SK-N-SH (cell line): ENCODE data around the gene ASCC1. TPM values are rescaled to one million over a fixed set of nuclear protein-coding genes. Genes with fewer than 3 reads are reported as not detected.

Source experiments
- CTCF ChIA-PET: fragments of 300-600, 350-600 bp; formaldehyde crosslinking; extraction: SDS; loops from one replicate; lab custom pipeline; 2021; lab: Yijun Ruan, JAX
- POLR2A ChIA-PET: fragments of 350-600 bp; sonication (Branson Sonifier 250); formaldehyde crosslinking; extraction: SDS; loops from one replicate; lab custom pipeline; 2020; ENCODE audit warnings: antibody characterized with exemption, inconsistent platforms; lab: Yijun Ruan, JAX
- DNase-seq: peaks from one replicate; pipeline ENCODE4 v3.0.0; 2012
- H2AFZ ChIP-seq: fragments of 200-600 bp; sonication (generic); 2 replicates; pipeline ENCODE4 v1.8.1; 2016; ENCODE audit warnings: antibody characterized with exemption, mild to moderate bottlenecking, low read depth
- H3F3A ChIP-seq: fragments of 200-600 bp; sonication (generic); replicated peaks from 2 replicates; pipeline ENCODE3; 2016; ENCODE audit warnings: antibody characterized with exemption, mild to moderate bottlenecking; ENCODE audit not compliant: insufficient read depth
- H3K27ac ChIP-seq, 2 experiments: fragments of 200-500 bp in 1 of 2; fragments of 200-600 bp in 1 of 2; sonication (Bioruptor generic) in 1 of 2; sonication (generic), shearing (Covaris generic) in 1 of 2; 2 replicates each; pipeline versions ENCODE4 v1.5.1 to v1.6.1; 2014 to 2016; ENCODE audit warnings: low read depth in 2 of 2, inconsistent platforms in 1 of 2, low read length in 1 of 2, mild to moderate bottlenecking in 1 of 2, mixed read lengths in 1 of 2
- H3K27me3 ChIP-seq: fragments of 200-600 bp; sonication (generic), shearing (Covaris generic); 2 replicates; pipeline ENCODE4 v1.6.1; 2016; ENCODE audit warnings: mixed run types; ENCODE audit not compliant: insufficient read depth
- H3K36me3 ChIP-seq, 2 experiments: fragments of 200-500 bp in 1 of 2; fragments of 200-600 bp in 1 of 2; sonication (Bioruptor generic) in 1 of 2; sonication (generic) in 1 of 2; replicated peaks in 1 of 2; 2 replicates each; pipeline versions ENCODE3 to v1.5.1; 2014 to 2016; ENCODE audit warnings: low read length in 1 of 2, mild to moderate bottlenecking in 1 of 2; ENCODE audit not compliant: insufficient read depth in 2 of 2, control insufficient read depth in 1 of 2
- H3K4me1 ChIP-seq, 2 experiments: fragments of 200-500 bp in 1 of 2; fragments of 200-600 bp in 1 of 2; sonication (Bioruptor generic) in 1 of 2; sonication (generic), shearing (Covaris generic) in 1 of 2; 2 replicates each; pipeline versions ENCODE4 v1.5.1 to v1.6.1; 2014 to 2016; ENCODE audit warnings: low read depth in 1 of 2, low read length in 1 of 2, mixed run types in 1 of 2; ENCODE audit not compliant: insufficient read depth in 2 of 2, control insufficient read depth in 1 of 2
- H3K4me2 ChIP-seq: fragments of 200-600 bp; sonication (generic), shearing (Covaris generic); 2 replicates; pipeline ENCODE4 v1.6.1; 2017; ENCODE audit warnings: mixed run types
- H3K4me3 ChIP-seq, 2 experiments: fragments of 200-500 bp in 1 of 2; fragments of 200-600 bp in 1 of 2; sonication (Bioruptor generic) in 1 of 2; sonication (generic), shearing (Covaris generic) in 1 of 2; 2 replicates each; pipeline versions ENCODE4 v1.5.1 to v1.8.1; 2014 to 2016; ENCODE audit warnings: low read depth in 2 of 2, inconsistent platforms in 1 of 2, low read length in 1 of 2, mild to moderate bottlenecking in 1 of 2, mixed read lengths in 1 of 2, moderate library complexity in 1 of 2
- H3K79me2 ChIP-seq: fragments of 200-600 bp; sonication (generic); 2 replicates; pipeline ENCODE4 v1.8.1; 2017; ENCODE audit warnings: mild to moderate bottlenecking; ENCODE audit not compliant: insufficient read depth
- H3K9ac ChIP-seq: fragments of 200-600 bp; sonication (generic); 2 replicates; pipeline ENCODE4 v1.6.1; 2017; ENCODE audit warnings: mixed run types
- H3K9me2 ChIP-seq: fragments of 200-600 bp; sonication (generic); 2 replicates; pipeline ENCODE4 v1.6.1; 2017; ENCODE audit warnings: mixed run types
- H3K9me3 ChIP-seq: fragments of 200-600 bp; sonication (generic); 2 replicates; pipeline ENCODE4 v1.6.1; 2017; ENCODE audit warnings: mixed run types, mild to moderate bottlenecking, moderate library complexity
- H4K20me1 ChIP-seq: fragments of 200-600 bp; sonication (generic); 2 replicates; pipeline ENCODE4 v1.6.1; 2017; ENCODE audit warnings: mild to moderate bottlenecking, mixed run types; ENCODE audit not compliant: insufficient read depth
- CTCF ChIP-seq: fragments of 200-600 bp; sonication (generic); IDR thresholded peaks from 2 replicates; pipeline ENCODE4 v1.6.1; 2017; ENCODE audit warnings: antibody characterized with exemption, mild to moderate bottlenecking, moderate library complexity
- EZH2phosphoT487 ChIP-seq: fragments of 200-600 bp; sonication (generic); IDR thresholded peaks from 2 replicates; pipeline ENCODE4 v1.6.1; 2017; ENCODE audit warnings: low read depth, mixed run types, mild to moderate bottlenecking, antibody characterized with exemption, moderate library complexity, borderline replicate concordance
- FOSL2 ChIP-seq: IDR thresholded peaks from 2 replicates; pipeline ENCODE4 v1.4.0; 2012; ENCODE audit warnings: low read depth, mild to moderate bottlenecking, moderate library complexity, borderline replicate concordance
- GABPA ChIP-seq: IDR thresholded peaks from 2 replicates; pipeline ENCODE4 v1.4.0; 2012; ENCODE audit warnings: low read depth, mild to moderate bottlenecking
- GATA2 ChIP-seq: sonication (generic); formaldehyde crosslinking; IDR thresholded peaks from 2 replicates; pipeline ENCODE4 v1.5.0; 2020; ENCODE audit warnings: mild to moderate bottlenecking, missing genetic modification reagents
- JUND ChIP-seq: IDR thresholded peaks from 2 replicates; pipeline ENCODE4 v1.4.0; 2012
- MEF2A ChIP-seq: IDR thresholded peaks from 2 replicates; pipeline ENCODE4 v1.4.0; 2012; ENCODE audit warnings: low read depth, borderline replicate concordance
- MXI1 ChIP-seq: IDR thresholded peaks from 2 replicates; pipeline ENCODE4 v1.6.1; 2012; ENCODE audit warnings: mild to moderate bottlenecking, low read depth, low read length, improper control_type of control experiment
- NFIC ChIP-seq: IDR thresholded peaks from 2 replicates; pipeline ENCODE4 v1.4.0; 2012; ENCODE audit warnings: borderline replicate concordance
- NRF1 ChIP-seq: IDR thresholded peaks from 2 replicates; pipeline ENCODE4 v1.6.1; 2012; ENCODE audit warnings: low read depth, mild to moderate bottlenecking, low read length
- REST ChIP-seq: IDR thresholded peaks from 2 replicates; pipeline ENCODE4 v1.6.1; 2012; ENCODE audit warnings: mild to moderate bottlenecking, low read depth, low read length, moderate library complexity
- RFX5 ChIP-seq: IDR thresholded peaks from 2 replicates; pipeline ENCODE4 v1.6.1; 2012; ENCODE audit warnings: mild to moderate bottlenecking, improper control_type of control experiment, low read length
- TAF1 ChIP-seq: IDR thresholded peaks from 2 replicates; pipeline ENCODE4 v1.6.1; 2012; ENCODE audit warnings: low read depth, mild to moderate bottlenecking, low read length, moderate library complexity, borderline replicate concordance
- TEAD4 ChIP-seq: IDR thresholded peaks from 2 replicates; pipeline ENCODE4 v1.4.0; 2012; ENCODE audit warnings: mild to moderate bottlenecking, borderline replicate concordance; ENCODE audit not compliant: insufficient read depth
- USF2 ChIP-seq: fragments of 150-350 bp; IDR thresholded peaks from 2 replicates; pipeline ENCODE4 v1.6.1; 2017; ENCODE audit warnings: antibody characterized with exemption, low read length, low read depth, borderline replicate concordance
- YY1 ChIP-seq: IDR thresholded peaks from 2 replicates; pipeline ENCODE4 v1.4.0; 2012; ENCODE audit warnings: low read depth, mild to moderate bottlenecking
- ZBTB33 ChIP-seq: IDR thresholded peaks from 2 replicates; pipeline ENCODE4 v1.4.0; 2012; ENCODE audit warnings: low read depth, borderline replicate concordance
- WGBS: methylation state at CpG from one replicate; pipeline ENCODE4 v1.1.6; 2017; ENCODE audit warnings: low lambda C conversion rate; 5-methylcytosine and 5-hydroxymethylcytosine counted together
- polyA plus RNA-seq, 3 experiments: library from polyadenylated mRNA; depleted of rRNA; stranded (reverse); fragments of >200 nt; gene quantifications; 2 replicates each; pipeline ENCODE4 v1.2.3, GENCODE V29; 2012
- TF ChIP-seq, protein P1 (sequence below): IDR thresholded peaks from 2 replicates; pipeline ENCODE4 v1.4.0; 2012; ENCODE audit warnings: low read depth, borderline replicate concordance

The ASCC1 gene
- polyA plus RNA-seq, 1 of the 3 experiments (the other 2 are of a cell fraction) = 15.0 TPM

DNA sequence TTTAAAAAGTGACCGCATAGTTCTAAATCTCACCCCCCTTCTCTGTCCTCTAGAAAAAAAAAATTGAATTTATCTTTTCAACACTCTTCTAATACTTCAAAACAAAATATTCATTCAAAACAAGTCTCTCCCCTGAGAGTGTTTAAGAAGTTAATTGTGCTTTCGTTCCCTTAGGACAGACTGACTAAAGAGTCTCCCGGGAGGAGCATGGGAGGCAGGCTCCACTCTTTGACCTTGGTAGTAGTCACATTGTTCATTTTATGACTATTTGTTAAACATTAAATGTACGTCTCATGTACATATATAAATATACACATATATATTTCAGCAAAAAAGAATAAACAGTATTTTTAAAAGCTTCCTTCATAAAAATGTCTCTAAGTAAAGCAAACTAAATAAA lies 92.5 kb downstream of the ASCC1 start:
- Histone ChIP-seq H3K79me2 (no peaks in the 10 kb centered on the region), H3K4me1 (peaks cover 0 to 6% of the 10 kb centered on the region in 2 experiments; a peak in 2 of 4 replicates), H3K27ac (no peak overlapping the region), H3K4me2 (no peak overlapping the region), H3F3A (peaks cover 10% of the 10 kb centered on the region), H3K27me3 (no peaks in the 10 kb centered on the region), H3K9me3 (no peaks in the 10 kb centered on the region)
- no peak for DNase-seq
- TF ChIP-seq MEF2A (no peak), YY1 (no peak)
- TF ChIP-seq, all 33 proteins: peak for 0
- Histone ChIP-seq H3K9me2 (no peaks in the 10 kb centered on the region), H4K20me1 (no peaks in the 10 kb centered on the region), H3K4me3 (no peak overlapping the region), H2AFZ (no peak overlapping the region), H3K9ac (no peak overlapping the region), H3K36me3 (peaks cover 0 to 23% of the 10 kb centered on the region in 2 experiments)
- WGBS = 89% methylated on average over 4 of the region's 4 CpGs
- POLR2A ChIA-PET = interaction anchor here (0.6 kb wide), 1 partner anchor 128 kb away, joined by 3 read pairs; no protein-coding TSS in a partner anchor
- CTCF ChIA-PET = interaction anchor here (1.1 kb wide), 1 partner anchor 34 kb away, joined by 3 read pairs; no protein-coding TSS in a partner anchor

DNA sequence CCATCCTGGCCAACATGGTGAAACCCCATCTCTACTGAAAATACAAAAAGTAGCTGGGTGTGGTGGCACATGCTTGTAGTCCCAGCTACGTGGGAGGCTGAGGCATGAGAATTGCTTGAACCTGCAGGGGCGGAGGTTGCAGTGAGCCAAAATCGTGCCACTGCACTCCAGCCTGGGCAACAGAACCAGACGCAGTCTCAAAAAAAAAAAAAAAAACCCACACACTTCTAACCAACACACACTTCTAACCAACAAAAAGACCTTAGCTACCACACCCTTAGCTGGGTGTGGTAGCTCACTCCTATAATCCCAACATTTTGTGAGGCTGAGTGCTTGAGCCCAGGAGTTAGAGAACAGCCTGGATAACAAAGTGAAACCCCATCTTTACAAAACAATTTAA lies 93.9 kb downstream of the ASCC1 start:
- Histone ChIP-seq H3K4me3 (no peak overlapping the region), H3K9me2 (no peaks in the 10 kb centered on the region), H3K27ac (no peak overlapping the region), H3F3A (peaks cover 10% of the 10 kb centered on the region), H3K4me2 (no peak overlapping the region), H4K20me1 (no peaks in the 10 kb centered on the region), H3K36me3 (peaks cover 0 to 30% of the 10 kb centered on the region in 2 experiments), H2AFZ (no peak overlapping the region), H3K27me3 (no peaks in the 10 kb centered on the region), H3K9me3 (no peaks in the 10 kb centered on the region), H3K4me1 (peaks cover 0 to 6% of the 10 kb centered on the region in 2 experiments; a peak in 2 of 4 replicates), H3K79me2 (no peaks in the 10 kb centered on the region), H3K9ac (no peak overlapping the region)
- WGBS = 91% methylated on average over 4 of the region's 4 CpGs
- ChIA-PET POLR2A (no interaction called here), CTCF (no interaction called here)
- DNase-seq = no peak
- TF ChIP-seq GATA2 (CRISPR knock-in tag) (no peak), MEF2A (no peak), TAF1 (no peak), REST (no peak), FOSL2 (no peak), RFX5 (no peak), NRF1 (no peak), TEAD4 (no peak), CTCF (no peak), ZBTB33 (no peak), EZH2phosphoT487 (no peak), NFIC (no peak), MXI1 (no peak), JUND (no peak), USF2 (no peak), GABPA (no peak)
- TF ChIP-seq, protein P1, sequence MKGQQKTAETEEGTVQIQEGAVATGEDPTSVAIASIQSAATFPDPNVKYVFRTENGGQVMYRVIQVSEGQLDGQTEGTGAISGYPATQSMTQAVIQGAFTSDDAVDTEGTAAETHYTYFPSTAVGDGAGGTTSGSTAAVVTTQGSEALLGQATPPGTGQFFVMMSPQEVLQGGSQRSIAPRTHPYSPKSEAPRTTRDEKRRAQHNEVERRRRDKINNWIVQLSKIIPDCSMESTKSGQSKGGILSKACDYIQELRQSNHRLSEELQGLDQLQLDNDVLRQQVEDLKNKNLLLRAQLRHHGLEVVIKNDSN = no peak
